Adipose tissue (tissue), 3 donors: ENCODE results near the gene CD93. TPM values are rescaled to one million over a fixed set of nuclear protein-coding genes. Genes with fewer than 3 reads are reported as not detected.

Experiments
- H3K27ac ChIP-seq: one replicate; pipeline ENCODE4 v1.5.1; 2013; ENCODE audit warnings: low read depth, low read length
- WGBS, 3 donors: extraction: QIAGEN DNeasy Blood & Tissue Kit; methylation state at CpG; one replicate each; pipeline ENCODE4 v1.1.7; 2013; 5-methylcytosine and 5-hydroxymethylcytosine counted together
- polyA plus RNA-seq, 3 donors: library from polyadenylated mRNA; stranded (reverse); fragments of 200-250 nt; gene quantifications; one replicate each; pipeline ENCODE4 v1.2.3, GENCODE V29; 2013
- donor health status: healthy with polysubstance abuse.
- donor health status: Bipolar disorder and iron deficiency.
- donor health status: healthy.

Gene CD93
- polyA plus RNA-seq, 3 donors, result 9.9 to 76.0 (median 20.2) TPM

- 83 to 98% (median 96%) methylated on average over 6 of the region's 6 CpGs for WGBS, 3 donors
Observed at GRCh38 chr20:23031346-23031745, 54.8 kb downstream of the CD93 start.

More at GRCh38 chr20:23031346-23031745, 54.8 kb downstream of the CD93 start:
- H3K27ac ChIP-seq, result no peak overlapping the region

Other genes starting within 250 kb of the CD93 start
- gene SSTR4, start 51.0 kb downstream of the CD93 start, polyA plus RNA-seq, result under 1 TPM in 1 of 3 donors, not detected in 2; 0.07 TPM
- gene THBD, start 36.7 kb downstream of the CD93 start, polyA plus RNA-seq, result 100 to 1,000 TPM in 1 of 3 donors, 10 to 100 TPM in 1, 1 to 10 TPM in 1; 7.5 to 106 (median 26.0) TPM